Activated CD4-positive, CD25-positive, alpha-beta regulatory T cell (primary cell): ENCODE measurements around the gene XRCC3.
"Not testable (repeated sequence)": the region's sequence is repeated elsewhere in the genome, so short reads cannot be mapped to it uniquely, and the experiment has no call there.

Experiments
- DNase-seq, 4 experiments: peaks; one replicate each; lab custom pipeline; 2025; lab: John Stamatoyannopoulos, UW

Gene XRCC3

GRCh38 chr14:103663506-103663905, 51.7 kb downstream of the XRCC3 start:
- DNase-seq: no peak

- no peak for DNase-seq
Observed at GRCh38 chr14:103662591-103662990, 52.7 kb downstream of the XRCC3 start.

- DNase-seq: no peak
Observed at GRCh38 chr14:103662029-103662428, 53.2 kb downstream of the XRCC3 start.

- no peak for DNase-seq
Observed at GRCh38 chr14:103659631-103660030, 55.6 kb downstream of the XRCC3 start.

GRCh38 chr14:103657471-103657870, 57.8 kb downstream of the XRCC3 start:
- no peak for DNase-seq

GRCh38 chr14:103656756-103657133, 58.5 kb downstream of the XRCC3 start:
- DNase-seq: no peak

- no peak for DNase-seq
Observed at GRCh38 chr14:103656031-103656755, 59.1 kb downstream of the XRCC3 start.

GRCh38 chr14:103654619-103655018, 60.6 kb downstream of the XRCC3 start:
- no peak for DNase-seq

- no peak for DNase-seq
Observed at GRCh38 chr14:103653805-103654204, 61.4 kb downstream of the XRCC3 start.

GRCh38 chr14:103653336-103653735, 61.9 kb downstream of the XRCC3 start:
- not testable (repeated sequence) for DNase-seq

- DNase-seq: no peak
Observed at GRCh38 chr14:103652806-103653205, 62.4 kb downstream of the XRCC3 start.

GRCh38 chr14:103651585-103651984, 63.7 kb downstream of the XRCC3 start:
- no peak for DNase-seq

GRCh38 chr14:103650213-103650612, 65.0 kb downstream of the XRCC3 start:
- DNase-seq: no peak

GRCh38 chr14:103649001-103649400, 66.2 kb downstream of the XRCC3 start:
- DNase-seq: no peak
